ENCODE data around the gene LARGE2.

The LARGE2 gene

GRCh38 chr11:45961751-45962240, 39.3 kb downstream of the LARGE2 start:
- DNase-seq (ENCODE audit: low read depth in 2 of 2) = no peak
- TF ChIP-seq CTCF (IDR thresholded peaks at IDR 0.05; ENCODE audit: low read depth, low read length) = no peak
- no peak overlapping the region for H3K4me3 ChIP-seq (replicated peaks in 1 of 2; ENCODE audit: low read depth in 2 of 2, low read length in 2 of 2)

- H3K4me3 ChIP-seq (replicated peaks in 1 of 2; ENCODE audit: low read depth in 2 of 2, low read length in 2 of 2) = no peak overlapping the region
- peak; percentile 86 to 89 for DNase-seq (ENCODE audit: low read depth in 2 of 2)
- TF ChIP-seq CTCF (IDR thresholded peaks at IDR 0.05; ENCODE audit: low read depth, low read length) = peak; percentile 90
Observed at GRCh38 chr11:45964911-45965389, 42.5 kb downstream of the LARGE2 start.

GRCh38 chr11:45967506-45967905, 45.0 kb downstream of the LARGE2 start:
- H3K4me3 ChIP-seq (replicated peaks in 1 of 2; ENCODE audit: low read depth in 2 of 2, low read length in 2 of 2) = no peak overlapping the region
- no peak for DNase-seq (ENCODE audit: low read depth in 2 of 2)
- no peak for TF ChIP-seq CTCF (IDR thresholded peaks at IDR 0.05; ENCODE audit: low read depth, low read length)

GRCh38 chr11:45968901-45969300, 46.4 kb downstream of the LARGE2 start:
- no peak overlapping the region for H3K4me3 ChIP-seq (replicated peaks in 1 of 2; ENCODE audit: low read depth in 2 of 2, low read length in 2 of 2)
- no peak for DNase-seq (ENCODE audit: low read depth in 2 of 2)
- no peak for TF ChIP-seq CTCF (IDR thresholded peaks at IDR 0.05; ENCODE audit: low read depth, low read length)

GRCh38 chr11:45973601-45974000, 51.1 kb downstream of the LARGE2 start:
- DNase-seq (ENCODE audit: low read depth in 2 of 2) = no peak
- no peak overlapping the region for H3K4me3 ChIP-seq (replicated peaks in 1 of 2; ENCODE audit: low read depth in 2 of 2, low read length in 2 of 2)
- TF ChIP-seq CTCF (IDR thresholded peaks at IDR 0.05; ENCODE audit: low read depth, low read length) = no peak

GRCh38 chr11:45974806-45975205, 52.4 kb downstream of the LARGE2 start:
- H3K4me3 ChIP-seq (replicated peaks in 1 of 2; ENCODE audit: low read depth in 2 of 2, low read length in 2 of 2) = no peak overlapping the region
- peak in 1 of 2 donors; percentile 11 for DNase-seq (ENCODE audit: low read depth in 2 of 2)
- no peak for TF ChIP-seq CTCF (IDR thresholded peaks at IDR 0.05; ENCODE audit: low read depth, low read length)

Data from cardiac fibroblast (primary cell).